ENCODE data around the gene ADARB1.
A peak's percentile ranks its signal among the peaks of the same experiment; 100 is the strongest.

The ADARB1 gene

DNA sequence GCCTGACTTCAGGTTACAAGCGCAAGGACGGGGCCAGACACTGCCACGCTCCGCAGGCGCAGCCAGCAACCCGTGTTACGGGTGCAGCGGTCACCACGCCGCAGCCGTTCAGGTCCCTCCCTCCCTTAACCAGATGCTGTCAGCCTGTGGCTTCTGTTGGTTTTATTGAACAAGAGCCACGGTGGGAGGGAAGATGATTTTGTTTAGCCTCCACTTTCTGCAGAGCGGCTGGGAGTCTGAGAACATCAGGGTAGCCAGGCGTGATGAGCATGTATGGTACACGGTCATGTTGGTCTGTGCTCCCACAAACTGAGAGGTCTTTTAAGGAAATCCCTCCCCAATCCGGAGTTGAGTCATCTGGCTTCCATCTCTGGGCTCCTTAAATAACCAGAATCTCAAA lies 18.5 kb upstream of the ADARB1 start:
- no peak for DNase-seq

DNA sequence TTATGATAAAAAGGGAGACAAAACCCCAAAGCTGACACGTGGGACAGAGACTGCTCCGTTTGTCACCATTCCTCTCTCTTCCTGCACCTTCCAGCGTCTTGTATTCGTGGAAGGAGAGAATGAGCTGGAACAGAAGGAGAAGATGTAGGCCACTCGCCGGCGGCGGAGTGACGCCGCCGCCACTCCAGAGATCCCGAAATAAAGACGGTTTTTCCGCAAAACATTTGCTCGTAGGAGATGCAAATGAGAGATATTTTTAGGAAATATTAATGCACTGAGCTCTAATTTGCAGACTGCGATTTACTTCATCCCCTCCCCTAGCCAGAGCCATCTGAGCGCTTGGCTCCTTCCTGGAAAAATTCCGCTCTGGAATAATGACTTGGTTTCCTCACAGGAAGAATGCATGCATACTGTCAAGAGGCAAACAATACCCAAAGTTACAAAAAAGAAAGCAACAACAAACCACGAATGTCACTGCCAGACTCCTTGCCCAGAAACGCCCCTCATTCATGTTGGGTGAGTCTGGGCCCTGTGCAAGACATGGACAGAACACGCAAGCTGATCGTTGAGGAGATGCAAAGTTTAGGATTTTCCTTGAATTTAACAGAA lies 18.0 kb upstream of the ADARB1 start:
- no peak for DNase-seq

DNA sequence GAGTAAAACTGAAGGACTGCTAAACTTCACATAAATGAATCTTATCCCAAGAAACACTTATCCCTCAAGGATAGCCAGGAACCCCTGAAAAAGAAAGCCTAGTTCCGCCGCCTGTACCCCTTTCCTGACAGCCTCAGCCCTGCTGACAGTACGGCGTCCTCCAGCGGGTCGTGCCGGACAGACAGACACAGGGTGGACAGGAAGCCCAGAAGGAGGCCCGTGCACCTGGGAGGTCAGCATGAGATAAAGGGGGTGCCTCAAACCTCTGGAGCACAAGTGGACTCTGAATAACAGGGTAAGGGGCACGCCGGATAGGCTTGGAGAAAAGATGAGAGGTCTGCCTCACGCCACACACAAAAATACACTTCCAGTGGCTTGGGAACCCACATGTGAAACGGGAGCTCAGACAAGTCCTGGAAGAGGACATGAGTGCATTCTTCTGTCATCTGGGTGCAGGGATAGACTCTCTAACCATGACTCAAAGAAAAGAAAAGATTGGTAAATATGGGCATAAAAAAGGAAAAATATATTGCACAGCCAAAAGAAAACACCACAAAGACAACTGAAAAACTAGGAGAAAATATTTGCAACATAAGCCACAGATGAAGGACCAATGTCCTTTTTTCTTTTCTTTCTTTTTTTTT lies 17.3 kb upstream of the ADARB1 start:
- DNase-seq = no peak

DNA sequence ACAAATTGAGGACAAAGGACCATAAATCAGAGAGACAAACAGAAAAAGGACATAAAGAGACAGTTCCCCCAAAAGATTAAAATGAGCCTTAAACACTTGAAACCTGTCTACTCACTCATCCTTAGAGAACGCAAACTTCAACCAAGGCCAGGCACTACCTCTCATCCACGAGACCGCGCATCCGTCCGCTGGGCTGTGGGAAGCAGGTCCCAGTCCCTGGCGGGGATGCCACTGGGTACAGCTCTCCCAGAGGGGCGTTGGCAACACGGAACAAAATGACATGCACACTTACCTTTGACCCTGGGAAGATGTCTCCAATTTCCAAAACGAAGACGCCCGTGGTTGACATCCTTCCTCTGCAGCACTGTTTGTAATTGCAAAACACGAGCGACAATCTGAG lies 16.5 kb upstream of the ADARB1 start:
- DNase-seq = no peak

DNA sequence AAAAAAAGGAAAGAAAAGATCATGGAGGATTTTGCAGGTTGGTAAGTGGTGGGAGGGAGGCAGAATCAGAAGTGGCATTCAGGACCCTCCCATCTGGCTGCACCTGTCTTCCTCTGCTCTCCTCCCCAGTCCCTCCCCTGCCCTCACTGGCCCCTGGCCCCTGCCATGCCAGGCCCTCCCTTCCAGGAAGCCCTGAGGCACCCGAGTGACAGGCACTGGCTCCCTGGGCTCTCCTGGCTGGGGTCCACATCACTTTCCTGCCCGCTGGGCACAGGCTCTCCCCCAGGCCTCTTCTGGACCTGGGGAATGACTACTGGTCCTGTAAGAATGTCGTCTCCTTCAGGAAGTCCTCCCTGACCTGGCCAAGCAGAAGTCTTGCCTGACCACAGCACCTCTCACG lies 15.3 kb upstream of the ADARB1 start:
- DNase-seq = no peak

DNA sequence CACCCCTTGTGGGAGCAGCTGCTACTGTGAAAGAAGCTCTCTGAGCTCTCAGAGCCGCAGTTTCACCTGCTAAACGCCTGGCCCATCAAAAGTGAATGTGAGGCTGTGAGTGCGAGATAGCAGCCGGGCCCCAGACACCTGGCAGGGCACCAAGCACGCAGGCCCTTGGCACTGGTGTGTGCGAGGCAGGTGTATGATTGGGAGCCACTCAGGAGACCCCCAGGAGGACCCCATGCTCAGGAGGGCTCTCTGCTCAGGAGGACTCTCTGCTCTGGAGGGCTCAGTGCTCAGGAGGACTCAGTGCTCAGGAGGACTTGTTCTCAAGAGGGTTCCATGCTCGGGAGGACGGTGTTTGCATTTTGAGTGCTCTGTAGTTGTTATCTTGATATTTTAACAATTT lies 14.3 kb upstream of the ADARB1 start:
- no peak for DNase-seq

DNA sequence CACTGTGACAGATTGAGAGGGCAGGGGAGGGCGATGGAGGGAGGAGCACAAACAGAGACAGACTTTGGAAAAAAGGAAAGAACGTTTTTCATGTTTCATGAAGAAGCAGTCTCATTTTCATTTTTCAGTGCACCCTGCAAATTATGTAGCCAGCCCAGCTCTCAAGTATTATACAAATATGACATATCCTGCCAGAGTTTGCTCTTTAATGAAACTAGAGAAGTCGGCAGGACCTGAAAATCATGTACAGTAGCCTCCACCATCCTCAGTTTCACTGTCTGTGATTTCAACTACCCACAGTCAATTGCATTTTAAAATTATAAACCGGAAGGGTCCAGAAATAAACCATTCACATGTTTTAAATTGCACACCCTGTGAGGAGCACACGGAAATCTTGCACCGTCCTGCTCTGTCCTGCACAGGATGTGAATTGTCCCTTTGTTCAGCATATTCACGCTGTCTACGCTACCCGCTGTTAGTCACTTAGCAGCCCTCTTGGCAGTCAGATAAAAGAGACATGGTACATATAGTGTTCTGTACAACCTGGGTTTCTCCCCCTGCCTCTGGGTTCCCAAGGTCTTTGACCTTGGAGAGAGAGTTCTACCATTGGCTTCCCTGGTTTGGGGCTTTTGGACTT lies 13.6 kb upstream of the ADARB1 start:
- no peak for DNase-seq

DNA sequence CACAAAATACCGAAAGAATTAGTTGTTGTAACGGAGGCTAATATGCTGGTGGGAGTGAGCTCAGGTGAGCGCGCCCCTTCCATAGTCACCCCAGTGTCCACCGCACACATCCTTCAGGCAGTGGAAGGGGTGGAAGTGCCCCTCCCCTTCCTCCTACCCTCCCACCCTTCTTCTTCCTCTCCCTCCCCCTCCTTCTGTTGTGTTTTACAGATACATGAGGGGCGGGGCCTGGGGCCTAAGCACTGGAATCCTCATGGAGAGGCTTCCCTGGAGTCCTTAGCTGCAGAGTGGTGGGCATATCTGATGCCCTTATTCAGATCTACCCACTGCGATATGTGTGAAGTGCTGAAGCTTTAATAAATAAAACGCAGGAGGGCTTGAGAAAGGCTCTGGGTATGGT lies 10.3 kb upstream of the ADARB1 start:
- DNase-seq = no peak

DNA sequence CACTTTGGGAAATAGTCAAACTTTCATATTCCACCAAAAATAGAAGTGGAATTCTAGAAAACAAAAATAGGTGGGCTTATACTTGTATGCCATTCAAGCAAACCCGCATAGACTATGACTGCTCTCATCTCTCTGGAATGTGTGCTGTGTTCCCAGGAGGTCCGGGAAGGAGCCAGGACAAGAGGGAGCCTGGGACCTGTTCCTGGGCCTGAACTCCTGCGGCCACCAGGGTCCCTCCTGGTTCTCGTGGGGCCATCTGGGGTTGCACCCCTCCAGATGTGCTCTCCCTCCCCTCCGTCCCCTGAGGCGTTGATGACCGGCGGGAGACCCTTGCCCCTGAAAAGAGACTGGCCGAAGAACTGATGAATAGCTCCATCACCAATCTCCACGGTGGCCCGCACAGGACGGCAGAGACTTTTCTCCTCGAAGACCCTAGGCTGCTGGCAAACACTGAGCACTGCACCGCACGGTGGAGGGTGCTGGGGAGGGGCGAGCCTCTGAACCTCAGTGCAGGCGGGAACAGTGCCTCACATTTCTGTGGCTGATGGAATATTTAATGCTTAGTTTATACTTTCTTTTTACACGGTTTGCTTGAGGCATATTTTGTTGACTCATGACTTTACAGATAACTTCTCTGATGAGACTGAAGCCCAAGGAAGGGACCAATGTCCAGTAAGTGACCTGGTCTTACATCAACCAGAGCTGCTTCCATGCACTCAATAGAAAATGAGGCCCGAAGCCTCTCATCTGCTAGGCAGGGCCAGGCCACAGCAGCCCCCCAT lies 9.6 kb upstream of the ADARB1 start:
- DNase-seq = no peak

DNA sequence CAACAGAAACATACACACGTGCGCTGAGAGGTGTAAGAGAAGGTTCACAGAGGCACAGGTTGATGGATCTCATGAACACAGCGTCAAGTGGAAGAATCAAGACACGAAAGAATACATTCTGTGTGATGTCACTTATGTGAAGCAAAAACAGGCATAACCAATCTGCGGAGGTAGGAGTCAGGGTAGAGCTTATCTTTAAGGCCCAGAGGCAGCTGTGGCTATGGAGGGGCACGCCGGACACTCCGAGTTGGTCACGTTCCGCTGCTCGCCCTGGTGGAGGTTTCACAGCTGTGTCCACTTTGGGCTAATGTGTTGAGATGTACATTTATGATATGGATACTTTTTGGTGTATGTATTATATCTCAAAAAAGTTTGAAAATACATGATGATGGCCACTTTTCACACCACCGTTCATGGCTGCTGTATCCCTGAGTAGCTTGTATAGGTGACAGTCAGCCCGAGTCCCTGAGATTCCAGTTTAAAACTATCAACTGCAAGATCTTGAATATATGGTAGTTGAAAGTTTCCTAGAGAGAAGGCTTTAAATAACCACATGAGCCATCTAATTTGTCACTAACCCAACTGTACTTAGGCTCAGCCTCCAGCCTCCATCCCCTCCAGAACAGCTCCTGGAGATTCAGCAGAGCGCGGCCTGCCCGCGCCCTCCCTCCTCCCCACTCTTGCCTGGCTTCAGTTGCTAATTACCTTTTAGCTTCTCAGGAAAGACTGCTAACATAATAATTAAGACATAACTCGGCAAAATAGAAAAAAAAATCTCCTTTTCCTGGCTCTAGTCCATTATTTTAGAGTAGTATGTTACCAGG lies 6.7 kb upstream of the ADARB1 start:
- DNase-seq = no peak

DNA sequence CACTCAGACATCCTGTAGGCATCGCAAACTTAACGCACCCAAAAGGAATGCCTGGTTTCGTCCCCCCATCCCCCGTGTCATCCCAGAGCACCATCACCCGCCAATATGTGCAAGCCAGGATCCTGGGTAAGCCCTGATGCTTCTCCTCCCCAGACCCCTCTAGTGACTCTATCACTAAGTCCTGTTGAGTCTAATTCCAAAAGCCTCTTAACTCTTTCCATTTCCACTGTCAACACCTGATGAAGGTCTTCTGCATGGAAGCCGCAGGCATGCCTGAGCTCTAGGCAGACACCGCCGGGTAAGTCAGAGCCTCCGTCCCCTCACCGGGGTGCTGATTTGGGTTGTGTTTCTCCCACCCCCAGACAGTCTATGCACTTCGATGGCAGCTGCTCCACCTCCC lies 5.3 kb upstream of the ADARB1 start:
- DNase-seq = no peak

DNA sequence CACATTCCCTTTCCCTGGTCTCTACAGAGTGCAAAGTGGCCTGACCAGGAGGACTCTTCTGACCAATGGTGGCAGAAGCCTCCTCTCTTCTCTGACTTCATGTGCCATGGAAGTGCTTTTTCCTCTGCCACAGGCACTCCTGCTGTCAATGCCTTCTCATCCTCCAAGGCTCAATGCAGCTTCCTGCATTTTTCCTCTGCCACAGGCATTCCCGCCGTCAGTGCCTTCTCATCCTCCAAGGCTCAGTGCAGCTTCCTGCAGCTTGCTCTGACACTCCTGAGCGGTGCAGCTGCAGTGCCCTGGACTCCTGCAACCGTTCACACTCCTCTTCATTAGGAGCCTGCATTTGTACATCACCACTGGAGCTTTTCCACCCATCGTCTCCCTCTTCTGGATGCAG lies 4.7 kb upstream of the ADARB1 start:
- no peak for DNase-seq

DNA sequence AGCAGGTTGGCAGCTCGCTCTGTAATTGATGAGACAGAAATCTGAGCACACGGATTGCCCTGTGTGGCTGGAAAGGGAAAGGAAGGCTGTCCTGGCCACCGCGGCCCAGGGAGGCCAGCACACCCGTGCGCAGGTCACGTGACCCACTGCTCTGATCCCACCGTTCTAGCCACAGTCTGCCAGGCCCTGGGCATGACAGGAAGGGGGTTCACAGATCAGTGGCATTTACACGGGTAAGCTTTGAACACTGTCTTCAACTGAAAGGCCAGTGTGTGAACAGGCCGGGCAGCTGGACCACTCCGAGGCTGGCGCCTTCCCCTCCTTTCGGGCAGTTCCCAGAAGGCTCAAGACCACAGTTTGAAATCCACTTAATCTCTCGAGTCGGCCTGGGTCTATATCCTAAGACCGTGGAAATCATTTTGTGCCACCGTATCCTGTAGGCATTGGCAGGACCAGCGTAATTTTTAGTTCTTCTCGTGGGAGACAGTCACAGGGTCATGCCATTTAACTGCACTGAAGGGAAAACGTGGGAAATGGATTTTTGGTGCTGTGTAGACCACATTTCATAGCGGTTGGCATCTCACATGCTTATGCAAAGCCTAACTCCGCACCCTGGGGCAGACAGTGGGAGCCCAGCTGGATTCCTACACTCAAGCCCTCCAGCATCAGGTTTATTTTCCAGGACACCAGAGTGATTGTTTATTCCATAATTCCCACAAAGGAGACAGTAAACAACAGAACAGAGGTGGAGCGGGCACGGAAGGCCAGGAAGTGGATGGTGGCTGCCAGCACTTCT lies 3.1 kb upstream of the ADARB1 start:
- no peak for DNase-seq

DNA sequence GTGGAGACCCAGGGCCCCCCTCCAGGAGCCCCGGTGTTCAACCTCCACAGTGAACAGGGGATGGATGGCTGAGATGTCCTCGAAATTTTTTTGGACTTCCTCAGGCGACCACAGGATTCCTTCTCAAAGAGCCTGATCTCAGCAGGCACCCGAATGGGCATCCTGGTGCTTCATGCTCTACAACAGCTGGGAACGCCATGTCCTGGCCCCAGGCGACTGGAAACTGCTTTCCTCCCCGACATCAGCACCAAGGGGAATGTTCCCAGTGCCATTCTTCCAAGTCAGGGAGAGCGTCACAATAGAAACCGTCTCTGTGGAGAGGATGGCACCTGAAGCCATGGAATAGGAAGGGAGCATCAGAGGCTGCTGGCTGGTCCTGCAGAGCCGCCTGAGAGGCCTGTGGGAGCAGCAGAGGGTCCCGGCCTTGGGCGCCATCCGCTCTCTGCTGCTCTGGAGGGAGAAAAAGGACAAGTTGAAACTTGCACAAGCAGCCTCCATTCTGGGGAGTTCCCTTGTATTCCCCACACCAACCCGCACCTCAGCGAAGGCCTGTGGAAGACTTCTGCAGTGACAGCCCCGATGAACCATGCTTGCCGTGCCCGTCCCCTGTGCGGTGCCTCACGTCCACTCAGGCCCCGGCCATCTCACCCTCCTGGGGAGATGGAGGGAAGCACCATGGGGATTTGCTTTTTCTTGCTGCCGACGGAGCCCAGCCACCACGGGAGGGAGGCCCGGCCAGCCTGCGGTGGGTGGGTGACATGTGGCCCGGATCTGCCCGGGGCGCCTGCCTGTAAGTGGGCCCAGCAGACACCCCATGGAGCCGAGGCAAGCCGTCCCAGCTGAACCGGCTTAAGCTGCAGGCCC lies 2.3 kb upstream of the ADARB1 start:
- no peak for DNase-seq

DNA sequence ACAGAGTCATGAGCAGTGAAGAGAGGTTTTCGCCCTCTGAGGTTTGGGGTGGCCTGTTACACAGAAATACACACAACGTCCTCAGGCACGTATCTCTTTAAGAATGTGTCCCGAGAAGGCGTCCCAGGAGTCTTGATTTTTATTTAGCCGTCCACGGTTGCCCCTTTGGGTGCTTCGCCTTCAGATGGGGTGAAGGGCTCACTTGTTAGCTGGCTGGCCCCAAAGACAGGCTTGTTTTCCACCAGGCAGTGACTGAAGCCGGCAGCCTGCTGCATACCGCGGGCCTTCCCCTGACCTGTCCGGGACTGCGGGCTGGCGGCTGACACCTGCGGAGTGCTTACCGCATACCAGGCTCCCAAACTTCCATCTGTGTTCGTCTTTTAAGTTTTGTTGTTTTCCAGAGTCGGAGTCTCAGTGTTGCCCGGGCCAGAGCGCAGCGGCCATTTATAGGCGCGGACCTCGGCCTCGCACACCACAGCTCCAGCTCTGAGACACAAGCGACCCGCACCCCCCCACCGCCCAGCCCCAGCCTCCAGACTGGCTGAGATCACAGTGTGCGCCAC lies 1.6 kb upstream of the ADARB1 start:
- DNase-seq = no peak

DNA sequence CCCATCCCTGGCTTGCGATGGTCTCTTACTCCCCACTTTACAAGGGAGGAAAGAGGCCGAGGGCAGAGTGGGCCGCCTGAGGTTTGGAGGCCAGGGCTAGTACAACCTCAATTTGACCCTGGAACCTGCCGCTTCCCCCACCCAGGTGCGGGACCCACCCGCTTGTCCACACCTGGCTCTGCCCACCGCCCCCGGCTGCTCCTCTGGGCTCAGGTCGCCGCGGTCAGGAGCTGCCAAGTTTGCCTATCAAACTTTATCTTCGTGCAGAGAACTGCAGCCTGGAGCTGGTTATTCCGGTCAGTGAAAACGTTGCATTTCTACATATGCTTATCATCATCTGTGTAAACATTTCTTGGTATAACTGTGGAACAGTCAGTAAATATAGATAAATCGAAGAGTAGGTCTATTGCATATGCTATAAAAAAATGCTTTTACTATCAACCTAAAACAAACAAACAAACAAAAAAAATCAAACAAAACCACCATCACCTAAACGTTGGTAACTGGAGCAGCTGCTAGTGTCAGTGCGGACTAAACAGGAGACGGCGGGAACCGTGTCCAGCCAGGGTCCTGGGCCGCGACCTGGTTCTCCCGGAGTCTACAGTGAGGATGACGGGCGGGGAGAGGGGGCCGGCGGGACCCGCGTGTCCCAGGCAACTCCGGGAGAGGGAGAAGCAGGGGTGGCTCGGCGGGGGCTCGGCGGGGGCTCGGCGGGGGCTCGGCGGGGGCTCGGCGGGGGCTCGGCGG lies 906 bp upstream of the ADARB1 start:
- no peak for DNase-seq

DNA sequence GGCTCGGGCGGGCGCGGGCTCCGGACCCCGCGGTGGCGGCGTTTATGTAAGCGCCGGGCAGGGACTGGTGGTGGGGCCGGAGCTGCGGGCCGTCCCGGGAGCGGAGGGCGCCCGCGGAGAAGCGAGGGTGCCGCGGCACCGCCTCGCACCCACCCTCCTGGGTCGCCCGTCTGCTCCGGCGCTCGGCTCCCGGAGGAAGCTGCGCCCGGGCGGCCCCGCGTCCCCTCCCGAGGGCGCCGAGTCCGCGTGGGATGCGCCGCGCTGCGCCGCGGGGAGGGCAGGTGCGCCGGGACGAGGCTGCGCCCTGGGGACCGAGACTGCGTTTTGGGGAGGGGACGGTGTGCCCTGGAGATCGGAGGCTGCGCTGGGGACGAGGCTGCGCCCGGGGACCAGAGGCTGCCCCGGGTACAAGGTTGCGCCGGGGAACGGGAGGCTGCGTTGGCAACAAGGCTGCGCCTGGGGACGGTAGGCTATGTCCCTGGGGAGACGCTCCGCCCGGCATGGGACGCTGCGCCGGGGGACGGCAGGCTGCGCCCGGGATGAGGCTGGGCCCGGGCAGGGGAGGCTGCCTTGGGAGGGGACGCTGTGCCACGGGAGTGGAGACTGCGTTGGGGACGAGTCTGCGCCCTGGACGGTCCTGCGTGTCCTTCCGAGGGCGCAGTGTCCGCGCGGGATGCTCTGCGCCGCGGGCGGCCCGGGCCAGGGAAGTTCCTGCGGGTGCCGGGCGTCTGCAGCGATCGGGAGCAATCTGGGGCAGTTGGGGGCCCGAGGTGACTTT lies 627 bp downstream of the ADARB1 start:
- peak in 2 of 5 donors; percentile 17 to 35 for DNase-seq

DNA sequence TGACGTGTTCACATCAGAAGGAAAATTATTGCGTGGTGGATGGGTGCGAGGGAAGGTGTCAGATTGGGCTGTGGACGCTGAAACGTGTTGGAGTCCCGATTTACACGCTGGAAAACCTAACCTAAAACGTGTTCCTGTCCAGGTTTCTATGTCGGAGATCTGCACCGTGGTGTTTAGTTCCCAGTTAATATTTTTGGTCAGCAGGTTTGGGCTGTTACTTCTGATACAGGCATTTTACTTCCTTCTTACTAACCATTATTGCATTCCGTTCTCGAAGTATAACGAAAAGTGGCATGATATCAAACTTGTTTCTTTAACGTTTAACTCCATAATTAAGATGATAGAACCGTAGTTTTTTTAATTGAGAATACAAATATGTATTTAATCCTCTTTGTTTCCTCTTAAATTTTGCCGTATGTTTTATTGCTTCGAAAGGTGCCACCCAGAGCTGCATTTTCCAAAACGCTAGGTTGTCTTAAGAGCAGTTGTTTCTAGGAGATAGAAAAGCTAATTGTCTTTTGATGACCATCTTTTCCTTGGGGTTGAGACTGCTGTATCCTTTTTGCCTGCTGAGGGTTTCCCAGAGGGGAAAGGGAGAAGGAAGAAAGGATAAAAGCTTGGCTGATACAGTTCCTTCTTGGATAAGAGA lies 1.3 kb downstream of the ADARB1 start:
- no peak for DNase-seq

Measured in T-helper 1 cell (primary cell).